ENCODE data around the gene LARGE2.

LARGE2 gene

DNA sequence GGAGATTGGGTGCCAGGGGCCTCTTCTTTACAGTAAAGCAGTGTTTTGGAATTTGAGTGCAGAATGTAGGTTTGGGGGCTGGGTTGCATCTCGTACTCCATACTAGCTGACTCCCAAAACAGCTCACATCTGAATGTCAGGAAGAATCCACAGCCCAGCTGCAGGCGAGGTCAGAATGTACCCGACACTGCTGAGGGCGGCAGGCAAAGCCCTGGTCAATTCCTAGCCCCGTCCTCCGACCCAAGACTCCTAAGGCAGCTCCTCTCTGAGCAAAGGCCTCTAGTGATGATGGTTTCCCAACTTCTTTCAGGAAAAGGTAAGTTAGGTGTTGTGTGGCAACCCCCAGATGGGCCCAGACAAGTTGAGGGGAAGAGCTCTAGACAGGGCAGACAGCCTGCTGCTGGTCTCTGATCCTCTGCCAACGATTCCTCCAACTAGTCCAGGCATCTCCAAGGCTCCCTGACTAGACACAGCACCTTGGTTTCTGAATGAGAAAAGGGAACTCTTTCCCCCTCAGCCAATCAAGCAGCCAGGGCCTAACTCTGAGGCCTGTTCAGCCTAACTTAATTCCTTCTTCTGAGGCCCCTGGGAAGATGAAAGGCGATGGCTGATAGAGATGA is 8.6 kb downstream of the LARGE2 start:
- DNase-seq, result no peak

- DNase-seq, result no peak
These were observed 9.3 kb downstream of the LARGE2 start for GRCh38 chr11:45931739-45932138.

DNA sequence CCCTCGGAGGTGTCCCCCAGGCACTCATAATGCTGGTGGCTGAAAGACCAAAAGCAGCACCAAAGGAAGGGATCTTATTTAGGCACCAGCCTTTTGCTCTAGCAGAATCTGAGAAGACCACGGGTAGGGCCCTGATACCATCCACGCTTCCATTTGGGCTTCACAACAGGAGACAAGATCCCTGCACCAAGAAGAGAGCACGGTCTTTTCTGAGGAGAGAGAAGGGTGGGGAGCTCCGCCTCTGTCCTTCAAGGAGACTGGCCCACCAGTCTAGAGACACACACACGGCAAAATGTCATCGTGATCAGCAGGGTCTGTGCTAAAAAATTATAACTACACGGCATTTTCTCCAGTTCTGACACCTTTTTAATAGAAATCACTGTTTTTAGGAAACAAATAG is 9.8 kb downstream of the LARGE2 start:
- no peak for DNase-seq

GRCh38 chr11:45933131-45933831 is 10.8 kb downstream of the LARGE2 start:
- no peak for DNase-seq

- DNase-seq, result no peak
These were observed 11.6 kb downstream of the LARGE2 start for GRCh38 chr11:45933846-45934579.

DNA sequence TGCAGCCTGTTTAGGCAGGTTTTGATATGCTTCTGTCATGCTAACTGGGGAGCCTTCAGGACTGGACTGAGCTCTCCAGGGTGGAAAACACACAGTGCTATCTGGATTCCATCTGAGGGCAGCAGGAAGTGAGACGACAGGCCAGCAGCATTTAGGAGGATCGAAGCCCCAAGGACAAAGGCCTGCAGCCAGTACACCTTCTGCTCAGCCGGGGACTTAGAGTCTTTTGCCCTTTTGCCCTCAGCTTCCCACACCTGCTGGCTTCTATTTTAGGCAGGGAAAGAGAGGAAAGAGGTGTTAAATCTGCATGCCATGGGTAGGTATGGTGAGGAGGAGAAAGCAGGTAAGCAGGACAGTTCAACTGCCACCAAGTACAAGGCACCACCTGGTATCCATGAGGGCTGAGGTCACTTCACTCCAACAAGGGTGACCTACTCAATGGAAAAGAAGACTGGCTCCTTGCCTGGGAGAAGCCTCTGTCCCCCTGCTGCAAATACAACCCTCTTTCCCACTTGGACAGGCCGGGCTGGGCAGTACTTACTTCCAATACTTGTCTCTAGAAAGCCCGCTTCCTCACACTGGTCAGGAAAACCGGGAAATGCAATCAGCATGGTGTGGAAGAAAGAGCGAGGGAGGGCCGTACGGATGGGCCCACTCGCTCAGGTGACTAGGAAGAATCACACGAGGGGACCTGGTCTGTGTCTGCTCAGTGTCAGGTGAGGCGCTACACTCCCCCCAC is 12.3 kb downstream of the LARGE2 start:
- DNase-seq, result no peak

GRCh38 chr11:45935349-45936064 is 13.1 kb downstream of the LARGE2 start:
- no peak for DNase-seq

DNA sequence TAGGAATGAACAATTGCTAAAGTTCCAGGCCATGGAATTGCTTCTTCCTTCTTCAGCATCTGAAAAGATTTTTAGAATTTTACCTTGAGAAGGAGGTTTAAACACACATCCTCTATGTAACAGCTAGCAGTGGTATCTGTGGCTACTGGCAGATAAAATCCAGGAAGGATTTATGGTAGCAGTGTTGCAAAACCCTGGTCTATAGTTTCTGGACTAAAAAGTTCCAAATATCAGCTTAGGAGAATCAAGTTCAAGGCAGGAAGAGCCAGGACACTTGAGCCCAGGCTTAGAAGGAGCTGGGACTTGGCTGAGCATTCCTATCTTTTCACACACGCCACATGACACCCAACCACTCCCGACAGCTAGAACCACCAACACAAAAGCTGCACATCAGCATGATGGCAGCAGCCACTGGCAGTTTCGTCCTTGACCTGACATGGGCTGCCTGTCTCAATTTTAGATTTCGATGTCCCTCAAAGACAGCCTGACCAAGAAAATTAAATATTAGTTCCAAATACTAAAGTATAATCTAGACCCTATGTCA is 14.1 kb downstream of the LARGE2 start:
- no peak for DNase-seq

DNA sequence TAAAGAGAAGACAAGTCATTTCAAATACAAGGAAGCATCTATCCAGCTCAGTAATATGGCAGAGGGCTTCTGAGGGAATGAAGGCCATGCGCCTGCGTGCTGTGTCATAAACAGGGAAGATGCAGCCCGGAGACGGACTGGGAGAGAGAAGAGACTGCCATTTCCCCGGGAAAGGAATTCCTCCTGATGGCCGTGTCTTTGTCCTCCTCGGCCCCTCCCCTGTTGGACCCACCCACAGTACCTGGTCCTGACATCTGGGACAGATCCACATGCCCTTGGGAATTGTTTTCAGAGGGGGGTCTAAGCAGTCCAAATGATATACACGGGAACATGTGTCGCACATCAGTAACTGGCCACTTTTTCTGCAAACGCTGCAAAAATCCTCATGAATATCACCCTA is 15.5 kb downstream of the LARGE2 start:
- no peak for DNase-seq

DNA sequence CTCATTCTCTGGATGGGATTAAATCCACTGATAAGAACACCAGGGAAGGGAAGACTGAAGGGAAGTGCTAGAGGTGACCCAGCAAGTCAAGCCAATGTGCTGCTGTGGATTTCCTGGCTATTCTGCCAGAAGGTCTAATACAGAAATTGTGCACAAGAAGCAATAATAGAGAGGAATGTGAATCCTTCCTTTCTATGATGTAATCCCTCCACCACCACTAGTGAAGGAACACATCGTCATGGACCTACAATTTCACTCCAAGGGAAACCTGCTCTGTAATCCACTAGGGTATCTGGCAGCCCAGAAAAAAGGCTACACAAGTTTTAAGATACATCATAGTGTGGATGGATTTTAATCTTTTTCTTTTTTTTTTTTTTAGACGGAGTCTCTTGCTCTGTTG is 17.4 kb downstream of the LARGE2 start:
- no peak for DNase-seq

DNA sequence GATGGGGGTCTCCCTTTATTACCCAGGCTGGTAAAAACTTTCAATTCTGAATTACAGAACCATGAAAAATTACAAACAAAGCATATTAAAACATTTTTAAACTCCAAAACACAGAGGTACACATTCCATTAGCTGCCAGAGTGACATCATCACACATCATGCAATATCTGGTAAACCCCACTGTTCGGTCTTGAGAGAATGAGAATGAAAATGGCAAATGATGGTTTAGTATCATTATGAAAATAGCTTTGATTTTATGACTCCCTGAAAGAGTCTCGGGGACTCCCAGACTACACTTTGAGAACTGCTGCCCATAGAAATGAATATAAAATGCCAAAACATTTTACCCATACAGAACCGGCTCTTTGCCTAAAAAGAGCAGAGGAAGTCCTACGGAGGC is 18.8 kb downstream of the LARGE2 start:
- DNase-seq, result no peak

DNA sequence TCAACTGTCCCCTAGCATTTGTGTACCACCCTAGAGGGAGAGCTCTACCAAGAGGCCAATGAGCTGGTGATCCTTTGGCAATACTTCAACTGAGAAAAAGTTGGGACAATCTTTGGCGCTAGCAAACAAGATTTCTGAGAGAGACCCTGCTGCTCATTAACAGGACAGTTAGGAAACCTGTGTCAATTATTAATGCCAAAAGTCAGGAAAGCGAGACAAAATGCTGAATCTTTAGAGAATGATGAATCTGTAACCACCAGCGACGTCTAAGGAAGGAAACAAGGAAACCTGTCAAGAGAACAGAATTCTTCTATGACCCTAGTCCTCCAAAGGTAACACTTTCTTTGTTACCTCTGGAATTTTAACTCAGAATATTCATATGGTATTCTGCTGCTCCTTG is 19.9 kb downstream of the LARGE2 start:
- no peak for DNase-seq

DNA sequence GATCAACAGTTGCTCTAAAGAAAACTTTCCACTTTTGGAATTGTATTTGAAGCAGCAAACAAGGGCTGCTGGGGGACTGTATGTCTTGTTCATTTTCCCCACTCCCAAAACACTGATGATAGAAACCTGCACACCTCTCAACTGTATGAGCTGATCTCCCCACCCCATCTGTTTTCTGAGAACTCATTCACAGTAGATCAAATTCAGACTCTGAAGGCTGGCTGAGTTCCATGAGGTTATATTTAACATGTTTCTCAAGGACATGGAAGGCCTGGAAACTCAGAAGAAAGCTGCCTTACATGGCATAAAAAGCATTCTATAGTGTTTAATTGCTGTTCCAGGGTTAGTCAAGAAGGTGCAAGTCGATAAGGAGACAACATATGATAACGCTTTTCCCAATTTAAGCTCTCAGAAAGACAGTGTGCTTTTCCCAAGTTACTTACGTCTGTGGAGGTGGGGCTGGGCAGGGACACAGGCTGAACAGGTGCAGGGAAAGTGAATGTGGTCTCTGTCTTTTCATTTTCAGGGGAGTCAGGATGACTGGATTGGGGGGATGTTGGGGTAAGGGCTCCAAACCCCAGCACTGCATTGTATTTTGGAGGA is 23.0 kb downstream of the LARGE2 start:
- DNase-seq, result no peak

DNA sequence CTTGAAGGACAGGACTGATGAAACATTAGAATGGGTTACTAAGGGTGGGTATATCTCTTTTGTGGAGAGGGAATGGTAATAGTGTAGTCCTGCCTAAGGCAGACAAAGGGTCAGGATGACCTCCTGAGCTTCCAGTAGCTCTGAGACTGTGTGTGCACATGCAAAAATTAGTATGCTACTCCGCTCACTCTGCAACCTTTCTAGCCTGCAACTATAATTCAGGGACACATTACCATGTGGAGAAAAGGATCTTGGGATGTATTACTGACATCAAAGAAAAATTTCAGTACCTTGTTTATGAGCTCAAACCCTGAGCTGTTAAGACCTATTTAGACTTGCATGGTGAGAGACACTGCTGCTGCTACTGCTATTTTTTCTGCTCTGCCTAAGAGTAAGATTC is 25.4 kb downstream of the LARGE2 start:
- DNase-seq, result no peak

DNA sequence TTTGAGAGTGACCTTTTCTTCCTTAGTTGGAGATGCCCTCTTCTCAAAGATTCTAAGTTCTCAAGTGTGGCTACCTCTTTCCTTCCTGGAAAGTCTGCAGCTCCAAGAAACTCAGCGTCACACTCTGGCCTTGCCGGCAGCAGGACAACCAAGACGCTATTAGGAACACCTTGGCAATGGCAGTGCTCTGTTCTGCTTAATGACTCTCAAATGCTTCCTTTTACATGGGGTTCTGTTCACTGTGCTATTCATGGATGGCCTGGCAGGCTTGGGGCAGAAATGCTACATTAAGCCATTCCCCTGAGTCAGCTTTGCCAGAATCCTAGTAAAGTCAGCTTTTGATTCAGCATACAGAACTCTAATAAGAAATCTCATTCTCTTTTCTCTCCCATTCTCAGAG is 25.9 kb downstream of the LARGE2 start:
- DNase-seq, result no peak

DNA sequence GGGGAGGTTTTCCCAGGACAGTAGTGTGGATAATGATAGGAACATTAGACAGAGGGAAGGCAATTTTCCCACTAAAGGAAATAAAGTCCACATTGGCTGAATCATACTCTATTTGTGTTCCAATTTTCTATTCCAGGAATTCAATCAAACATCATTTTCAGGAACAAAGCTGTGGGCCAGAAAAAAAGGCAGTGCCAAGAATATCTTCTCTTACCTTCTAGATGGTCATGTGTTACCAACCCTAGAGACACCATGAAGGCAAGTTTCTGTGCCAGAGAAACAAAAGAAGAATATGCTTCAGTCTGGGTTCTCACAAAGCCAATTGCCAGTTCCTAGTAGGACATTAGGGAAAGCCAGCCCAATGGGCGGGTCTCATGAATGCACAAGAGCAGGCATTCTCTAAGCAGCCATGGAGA is 27.5 kb downstream of the LARGE2 start:
- DNase-seq, result no peak

- no peak for DNase-seq
These were observed 37.4 kb downstream of the LARGE2 start for GRCh38 chr11:45959851-45960250.

GRCh38 chr11:45960387-45961095 is 38.1 kb downstream of the LARGE2 start:
- DNase-seq, result no peak

DNA sequence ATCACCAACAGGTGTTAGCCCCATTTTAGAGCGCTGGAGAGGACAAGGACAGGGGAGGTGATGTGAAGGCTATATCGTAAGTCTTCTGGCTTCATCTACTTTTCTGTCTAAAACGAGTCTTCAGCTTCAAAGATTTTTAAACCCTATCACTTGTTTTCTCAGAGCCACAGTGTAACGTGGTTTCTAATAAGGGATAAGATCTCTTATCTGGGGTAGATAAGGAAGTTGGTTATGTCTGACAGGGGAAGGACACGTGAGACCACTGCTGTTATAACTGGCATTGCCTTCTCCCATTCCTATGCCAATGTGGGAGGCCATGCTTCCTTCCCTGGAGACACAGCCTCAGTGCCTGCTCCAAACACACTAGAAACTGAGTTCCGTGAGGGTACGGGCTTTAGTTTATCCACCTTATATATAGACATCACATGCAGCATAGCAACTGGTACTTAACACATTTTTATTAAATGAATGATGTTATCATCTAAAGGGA is 39.3 kb downstream of the LARGE2 start:
- no peak for DNase-seq

GRCh38 chr11:45964911-45965389 is 42.5 kb downstream of the LARGE2 start:
- DNase-seq, result peak; percentile 48

GRCh38 chr11:45967506-45967905 is 45.0 kb downstream of the LARGE2 start:
- DNase-seq, result no peak

Data from central memory CD4-positive, alpha-beta T cell (primary cell).